MM.1S (cell line): ENCODE measurements around the gene CISTR.

ENCODE experiments used
- DNase-seq: peaks from one replicate; pipeline ENCODE4 v3.0.0-alpha.2; 2015
- H2AFZ ChIP-seq: fragments of 300-600 bp; sonication (generic); 2 replicates; pipeline ENCODE4 v1.6.0; 2016; ENCODE audit warnings: antibody characterized with exemption, low read length
- H3F3A ChIP-seq: fragments of 300-600 bp; sonication (generic); 2 replicates; pipeline ENCODE4 v1.6.1; 2016; ENCODE audit warnings: mild to moderate bottlenecking, antibody characterized with exemption, low read length, moderate library complexity, mixed read lengths; ENCODE audit not compliant: insufficient read depth
- H3K27ac ChIP-seq: fragments of 300-600 bp; sonication (generic); 2 replicates; pipeline ENCODE4 v1.5.1; 2016; ENCODE audit warnings: mild to moderate bottlenecking, low read length
- H3K27me3 ChIP-seq: fragments of 300-600 bp; sonication (generic); replicated peaks from 2 replicates; pipeline ENCODE4 v1.6.0; 2016; ENCODE audit warnings: low read length; ENCODE audit not compliant: insufficient read depth
- H3K36me3 ChIP-seq: fragments of 300-600 bp; sonication (generic); replicated peaks from 2 replicates; pipeline ENCODE4 v1.6.1; 2016; ENCODE audit warnings: mild to moderate bottlenecking, low read length, mixed read lengths; ENCODE audit not compliant: insufficient read depth
- H3K4me1 ChIP-seq: fragments of 300-600 bp; sonication (generic); 2 replicates; pipeline ENCODE4 v1.6.1; 2016; ENCODE audit warnings: low read length, mixed read lengths
- H3K4me2 ChIP-seq: fragments of 300-600 bp; sonication (generic); 2 replicates; pipeline ENCODE4 v1.6.0; 2016; ENCODE audit warnings: low read depth, low read length
- H3K4me3 ChIP-seq: fragments of 300-600 bp; sonication (generic); 2 replicates; pipeline ENCODE4 v1.5.1; 2016; ENCODE audit warnings: low read length, mixed read lengths
- H3K79me2 ChIP-seq: fragments of 300-600 bp; sonication (generic); 2 replicates; pipeline ENCODE4 v1.6.1; 2016; ENCODE audit warnings: mixed run types, low read length, mixed read lengths
- H3K9ac ChIP-seq: fragments of 300-600 bp; sonication (generic); 2 replicates; pipeline ENCODE4 v1.6.1; 2016; ENCODE audit warnings: low read length, mixed read lengths
- H3K9me2 ChIP-seq: fragments of 300-600 bp; sonication (generic); replicated peaks from 2 replicates; pipeline ENCODE4 v1.6.1; 2016; ENCODE audit warnings: mild to moderate bottlenecking, low read length, mixed read lengths; ENCODE audit not compliant: insufficient read depth
- H3K9me3 ChIP-seq: fragments of 300-600 bp; sonication (generic); replicated peaks from 2 replicates; pipeline ENCODE4 v1.6.1; 2016; ENCODE audit warnings: mild to moderate bottlenecking, low read length, mixed read lengths; ENCODE audit not compliant: insufficient read depth
- H4K20me1 ChIP-seq: fragments of 300-600 bp; sonication (generic); 2 replicates; pipeline ENCODE4 v1.6.1; 2016; ENCODE audit warnings: mild to moderate bottlenecking, low read length, moderate library complexity, mixed read lengths; ENCODE audit not compliant: insufficient read depth
- EZH2 ChIP-seq: fragments of 300-600 bp; sonication (generic); optimal IDR thresholded peaks from 2 replicates; pipeline ENCODE3; 2017; ENCODE audit warnings: low read depth, mild to moderate bottlenecking, antibody characterized with exemption, low read length, mixed read lengths
- EZH2phosphoT487 ChIP-seq: fragments of 300-600 bp; sonication (generic); IDR thresholded peaks from 2 replicates; pipeline ENCODE4 v1.6.1; 2018; ENCODE audit warnings: antibody characterized with exemption, low read length
- TF ChIP-seq, protein P1 (sequence below): fragments of 300-600 bp; sonication (generic); IDR thresholded peaks from 2 replicates; pipeline ENCODE4 v1.5.1; 2016; ENCODE audit warnings: antibody characterized with exemption, low read length, mixed read lengths

The CISTR gene

DNA sequence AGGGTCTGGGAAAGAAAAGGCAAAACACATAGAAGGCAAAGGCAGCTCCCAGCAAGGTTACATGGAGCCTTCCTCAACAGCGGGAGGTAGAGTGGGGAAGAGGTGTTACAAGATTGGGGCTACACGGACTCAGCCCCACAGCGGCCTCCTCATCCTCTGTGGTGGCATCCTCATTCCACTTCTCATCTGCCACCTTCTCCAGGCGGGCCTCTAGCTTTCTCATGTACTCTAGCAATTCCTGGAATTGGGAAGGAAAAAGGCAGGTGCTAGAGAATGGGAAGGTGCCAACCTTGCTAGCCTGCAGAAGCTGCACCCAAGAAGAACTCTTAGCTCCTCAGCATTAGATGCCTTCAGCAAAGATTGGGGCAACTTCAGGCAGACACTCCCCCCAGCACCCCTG, 37.8 kb downstream of the CISTR start:
- H3K27me3 ChIP-seq, result no peaks in the 10 kb centered on the region
- H3K9me2 ChIP-seq, result no peaks in the 10 kb centered on the region
- H3K27ac ChIP-seq, result no peak overlapping the region
- H3K36me3 ChIP-seq, result no peaks in the 10 kb centered on the region
- TF ChIP-seq EZH2 (no peak), EZH2phosphoT487 (no peak)
- TF ChIP-seq, protein P1, sequence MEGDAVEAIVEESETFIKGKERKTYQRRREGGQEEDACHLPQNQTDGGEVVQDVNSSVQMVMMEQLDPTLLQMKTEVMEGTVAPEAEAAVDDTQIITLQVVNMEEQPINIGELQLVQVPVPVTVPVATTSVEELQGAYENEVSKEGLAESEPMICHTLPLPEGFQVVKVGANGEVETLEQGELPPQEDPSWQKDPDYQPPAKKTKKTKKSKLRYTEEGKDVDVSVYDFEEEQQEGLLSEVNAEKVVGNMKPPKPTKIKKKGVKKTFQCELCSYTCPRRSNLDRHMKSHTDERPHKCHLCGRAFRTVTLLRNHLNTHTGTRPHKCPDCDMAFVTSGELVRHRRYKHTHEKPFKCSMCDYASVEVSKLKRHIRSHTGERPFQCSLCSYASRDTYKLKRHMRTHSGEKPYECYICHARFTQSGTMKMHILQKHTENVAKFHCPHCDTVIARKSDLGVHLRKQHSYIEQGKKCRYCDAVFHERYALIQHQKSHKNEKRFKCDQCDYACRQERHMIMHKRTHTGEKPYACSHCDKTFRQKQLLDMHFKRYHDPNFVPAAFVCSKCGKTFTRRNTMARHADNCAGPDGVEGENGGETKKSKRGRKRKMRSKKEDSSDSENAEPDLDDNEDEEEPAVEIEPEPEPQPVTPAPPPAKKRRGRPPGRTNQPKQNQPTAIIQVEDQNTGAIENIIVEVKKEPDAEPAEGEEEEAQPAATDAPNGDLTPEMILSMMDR, result no peak
- no peaks in the 10 kb centered on the region for H3F3A ChIP-seq
- H2AFZ ChIP-seq, result no peak overlapping the region
- no peaks in the 10 kb centered on the region for H3K79me2 ChIP-seq
- no peak overlapping the region for H3K4me2 ChIP-seq
- no peaks in the 10 kb centered on the region for H3K9me3 ChIP-seq
- H3K4me3 ChIP-seq, result no peak overlapping the region
- no peaks in the 10 kb centered on the region for H3K4me1 ChIP-seq
- DNase-seq, result no peak
- H3K9ac ChIP-seq, result no peak overlapping the region
- no peaks in the 10 kb centered on the region for H4K20me1 ChIP-seq

DNA sequence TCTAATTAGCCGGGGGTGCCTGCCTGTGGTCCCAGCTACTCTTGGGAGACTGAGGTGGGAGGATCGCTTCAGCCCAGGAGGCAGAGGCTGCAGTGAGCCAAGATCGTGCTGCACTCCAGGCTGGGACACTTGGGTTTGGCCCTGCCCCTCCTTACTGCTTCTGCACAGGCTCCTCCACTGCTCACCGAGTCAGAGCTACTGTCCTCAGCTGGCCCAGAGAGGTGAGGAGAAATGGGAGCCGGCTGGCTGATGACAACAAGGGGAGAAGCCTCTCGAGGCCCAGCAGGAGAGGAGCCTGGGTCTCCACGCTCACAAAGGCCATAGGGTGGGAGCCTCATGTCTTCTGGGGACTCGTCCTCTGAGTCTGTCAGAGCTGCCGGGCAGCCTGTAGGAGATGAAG, 38.3 kb downstream of the CISTR start:
- Histone ChIP-seq H3K36me3 (no peaks in the 10 kb centered on the region), H3K27me3 (no peaks in the 10 kb centered on the region), H3K9ac (no peak overlapping the region), H3K27ac (no peak overlapping the region), H3K9me2 (no peaks in the 10 kb centered on the region), H2AFZ (no peak overlapping the region), H3K79me2 (no peaks in the 10 kb centered on the region), H3K4me3 (no peak overlapping the region), H3K4me2 (no peak overlapping the region), H3K9me3 (no peaks in the 10 kb centered on the region), H4K20me1 (no peaks in the 10 kb centered on the region), H3F3A (no peaks in the 10 kb centered on the region), H3K4me1 (no peaks in the 10 kb centered on the region)
- DNase-seq, result no peak
- TF ChIP-seq EZH2 (no peak), EZH2phosphoT487 (no peak)
- TF ChIP-seq, protein P1, result no peak

DNA sequence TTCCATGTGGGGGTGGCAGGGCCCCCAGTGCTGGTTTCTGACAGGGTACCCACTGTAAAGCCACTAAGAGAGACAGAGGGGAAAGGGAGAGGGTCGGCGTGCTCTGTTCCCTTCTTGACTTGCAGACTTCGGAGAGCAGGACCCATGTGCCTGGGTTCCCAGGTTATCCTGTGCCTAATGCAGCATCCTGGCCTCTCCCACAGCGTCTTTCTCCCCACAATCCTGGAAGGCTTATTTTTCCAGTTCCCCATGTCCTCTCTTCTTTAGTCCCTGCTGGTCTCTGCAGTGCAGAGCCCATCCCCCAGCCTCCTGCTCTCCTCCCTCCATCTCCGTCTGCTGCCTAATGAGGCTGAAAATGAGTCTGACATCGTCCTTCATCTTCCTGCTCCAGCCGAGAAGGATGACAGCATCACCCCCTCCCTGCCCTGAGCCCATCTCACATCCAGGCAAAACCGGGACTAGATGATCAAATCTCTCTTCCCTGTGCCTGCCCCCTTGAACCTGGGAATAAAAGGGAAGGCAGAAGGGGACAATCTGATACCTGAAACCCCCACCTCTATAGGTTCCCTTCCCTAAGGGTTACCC, 39.6 kb downstream of the CISTR start:
- no peak for DNase-seq
- Histone ChIP-seq H3F3A (no peaks in the 10 kb centered on the region), H3K9me2 (no peaks in the 10 kb centered on the region), H2AFZ (no peak overlapping the region), H3K36me3 (no peaks in the 10 kb centered on the region), H3K9ac (no peak overlapping the region), H3K27ac (no peak overlapping the region), H3K4me2 (no peak overlapping the region), H3K4me1 (no peaks in the 10 kb centered on the region), H4K20me1 (no peaks in the 10 kb centered on the region), H3K9me3 (no peaks in the 10 kb centered on the region), H3K27me3 (no peaks in the 10 kb centered on the region), H3K79me2 (no peaks in the 10 kb centered on the region), H3K4me3 (no peak overlapping the region)
- TF ChIP-seq, protein P1, result no peak
- no peak for TF ChIP-seq EZH2phosphoT487
- no peak for TF ChIP-seq EZH2
